HepG2 (cell line): ENCODE data around the gene LYPLA2. TPM values are rescaled to one million over a fixed set of nuclear protein-coding genes. Genes with fewer than 3 reads are reported as not detected.
A peak's percentile ranks its signal among the peaks of the same experiment; 100 is the strongest.

Experiments used
- ARNT2 ChIP-seq: sonication (generic); formaldehyde crosslinking; IDR thresholded peaks from 2 replicates; pipeline ENCODE4 v1.8.0; 2022; ENCODE audit warnings: mild to moderate bottlenecking, low read depth, missing genetic modification reagents, moderate library complexity
- BORCS8-MEF2B ChIP-seq: sonication (generic); formaldehyde crosslinking; IDR thresholded peaks from 2 replicates; pipeline ENCODE4 v1.8.0; 2022; ENCODE audit warnings: mild to moderate bottlenecking, missing genetic modification reagents
- FOSL1 ChIP-seq: sonication (generic); formaldehyde crosslinking; IDR thresholded peaks from 2 replicates; pipeline ENCODE4 v1.9.0; 2021; ENCODE audit warnings: missing genetic modification reagents, borderline replicate concordance
- HMGXB3 ChIP-seq: sonication (generic); formaldehyde crosslinking; IDR thresholded peaks from 2 replicates; pipeline ENCODE4 v1.4.0; 2020; ENCODE audit warnings: missing genetic modification reagents, borderline replicate concordance
- NBN ChIP-seq: fragments of 450-650 bp; conservative IDR thresholded peaks from 2 replicates; pipeline ENCODE4 v1.6.1; 2017
- REL ChIP-seq: sonication (generic); formaldehyde crosslinking; conservative IDR thresholded peaks from 2 replicates; pipeline ENCODE4 v1.8.0; 2022; ENCODE audit warnings: mild to moderate bottlenecking, missing genetic modification reagents, moderate library complexity
- ZNF160 ChIP-seq: sonication (generic); formaldehyde crosslinking; IDR thresholded peaks from 2 replicates; pipeline ENCODE4 v1.8.0; 2022; ENCODE audit warnings: mild to moderate bottlenecking, inconsistent platforms, missing genetic modification reagents
- ZNF260 ChIP-seq: sonication (generic); formaldehyde crosslinking; IDR thresholded peaks from 2 replicates; pipeline ENCODE4 v1.4.0; 2020; ENCODE audit warnings: missing genetic modification reagents, low read depth, mild to moderate bottlenecking, borderline replicate concordance
- ZNF318 ChIP-seq: sonication (generic); formaldehyde crosslinking; IDR thresholded peaks from 2 replicates; pipeline ENCODE4 v1.4.0; 2020; ENCODE audit warnings: mild to moderate bottlenecking, missing genetic modification reagents
- ZNF431 ChIP-seq: sonication (generic); formaldehyde crosslinking; IDR thresholded peaks from 2 replicates; pipeline ENCODE4 v1.9.0; 2022; ENCODE audit warnings: missing genetic modification reagents, low read depth, mild to moderate bottlenecking, borderline replicate concordance
- ZNF674 ChIP-seq: sonication (generic); formaldehyde crosslinking; IDR thresholded peaks from 2 replicates; pipeline ENCODE4 v1.5.0; 2020; ENCODE audit warnings: low read depth, mild to moderate bottlenecking, missing genetic modification reagents
- ZNF781 ChIP-seq: sonication (generic); formaldehyde crosslinking; IDR thresholded peaks from 2 replicates; pipeline ENCODE4 v1.5.1; 2020; ENCODE audit warnings: borderline replicate concordance, mild to moderate bottlenecking, missing genetic modification reagents; ENCODE audit errors: not compliant biosample characterization
- ZNF816 ChIP-seq: sonication (generic); formaldehyde crosslinking; IDR thresholded peaks from 2 replicates; pipeline ENCODE4 v1.8.0; 2022; ENCODE audit warnings: missing genetic modification reagents, mild to moderate bottlenecking, borderline replicate concordance
- polyA plus RNA-seq, 8 experiments: library from polyadenylated mRNA; depleted of rRNA in 3 of 8; stranded (reverse) in 7 of 8; unstranded in 1 of 8; fragments of >200 nt; fragmentation: Illumina TruSeq in 4 of 8; extraction: Trizol in 4 of 8; gene quantifications; 2 replicates each; pipeline versions ENCODE4 v1.2.1 to v1.2.3, GENCODE V29; 2011 to 2016; ENCODE audit warnings: low read depth in 4 of 8, missing spikeins in 1 of 8, mixed read lengths in 1 of 8; ENCODE audit not compliant: insufficient read depth in 1 of 8
- total RNA-seq, 5 experiments: library from RNA; depleted of rRNA; stranded (reverse); fragments of >200 nt; fragmentation: Illumina TruSeq; extraction: Trizol; gene quantifications; 2 replicates each; pipeline ENCODE4 v1.2.3, GENCODE V29; 2016; ENCODE audit warnings: low read depth in 1 of 5
- TF ChIP-seq, protein P1 (sequence below), 2 experiments: fragments of 450-650 bp in 1 of 2; sonication (generic) in 1 of 2; formaldehyde crosslinking; IDR thresholded peaks; 2 replicates each; pipeline versions ENCODE4 v1.5.0 to v1.8.0; 2020 to 2022; ENCODE audit warnings: mild to moderate bottlenecking in 1 of 2, missing genetic modification reagents in 1 of 2

The LYPLA2 gene
- total and polyA plus RNA-seq, 2 of the 13 experiments (the other 11 are each of a cell fraction or from before 2014, with no cell fraction given), result 72.1 to 73.2 TPM

GRCh38 chr1:23799570-23800399 is 8.8 kb downstream of the LYPLA2 start (continued):
- no peak for TF ChIP-seq ZNF318 (CRISPR knock-in tag)
- TF ChIP-seq, protein P1, sequence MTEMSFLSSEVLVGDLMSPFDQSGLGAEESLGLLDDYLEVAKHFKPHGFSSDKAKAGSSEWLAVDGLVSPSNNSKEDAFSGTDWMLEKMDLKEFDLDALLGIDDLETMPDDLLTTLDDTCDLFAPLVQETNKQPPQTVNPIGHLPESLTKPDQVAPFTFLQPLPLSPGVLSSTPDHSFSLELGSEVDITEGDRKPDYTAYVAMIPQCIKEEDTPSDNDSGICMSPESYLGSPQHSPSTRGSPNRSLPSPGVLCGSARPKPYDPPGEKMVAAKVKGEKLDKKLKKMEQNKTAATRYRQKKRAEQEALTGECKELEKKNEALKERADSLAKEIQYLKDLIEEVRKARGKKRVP (CRISPR knock-in tag; IDR thresholded peaks at IDR 0.05), result no peak
- TF ChIP-seq ZNF781 (CRISPR knock-in tag), result no peak
- TF ChIP-seq NBN, result no peak
- no peak for TF ChIP-seq ZNF260 (CRISPR knock-in tag)
- TF ChIP-seq ZNF160 (CRISPR knock-in tag), result no peak
- TF ChIP-seq ZNF816 (CRISPR knock-in tag), result peak; percentile 88; the same call in 1 of the 2 replicates
- no peak; the same call in 1 of the 2 replicates for TF ChIP-seq HMGXB3
- TF ChIP-seq REL (CRISPR knock-in tag), result no peak
- TF ChIP-seq ZNF431, result 0 out of 2 replicates have a peak, but pooled peaks have one; percentile 16
- TF ChIP-seq ARNT2 (CRISPR knock-in tag), result no peak
- no peak for TF ChIP-seq FOSL1 (CRISPR knock-in tag)
- no peak for TF ChIP-seq ZNF674 (CRISPR knock-in tag)
- TF ChIP-seq BORCS8-MEF2B, result peak; percentile 50; the same call in 1 of the 2 replicates
